ENCODE results near the gene PSMD2. TPM values are rescaled to one million over a fixed set of nuclear protein-coding genes. Genes with fewer than 3 reads are reported as not detected.
A peak's percentile ranks its signal among the peaks of the same experiment; 100 is the strongest.

The PSMD2 gene
- total RNA-seq, 1 experiment from 2014 or later: 645 TPM

DNA sequence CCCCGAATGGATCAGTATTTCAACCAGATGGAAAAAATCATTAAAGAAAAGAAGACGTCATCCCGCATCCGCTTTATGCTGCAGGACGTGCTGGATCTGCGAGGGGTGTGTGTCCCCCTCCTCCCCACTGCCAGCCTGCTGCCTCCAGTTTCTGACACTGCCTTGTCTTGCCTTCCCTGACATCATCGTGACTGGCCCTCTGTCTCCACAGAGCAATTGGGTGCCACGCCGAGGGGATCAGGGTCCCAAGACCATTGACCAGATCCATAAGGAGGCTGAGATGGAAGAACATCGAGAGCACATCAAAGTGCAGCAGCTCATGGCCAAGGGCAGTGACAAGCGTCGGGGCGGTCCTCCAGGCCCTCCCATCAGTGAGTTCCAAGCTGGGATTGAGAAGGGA lies 26.2 kb downstream of the PSMD2 start:
- ChIA-PET CTCF (no interaction called here), POLR2A (ENCODE audit: low non-redundant PET) (no interaction called here)
- intact Hi-C loops (cut with micrococcal nuclease; ENCODE audit: unreplicated experiment): no loop called here
- no peak for TF ChIP-seq EZH2 (IDR thresholded peaks at IDR 0.05; ENCODE audit: borderline replicate concordance, low read depth, low read length, poor library complexity, severe bottlenecking)
- TF ChIP-seq, protein P1, sequence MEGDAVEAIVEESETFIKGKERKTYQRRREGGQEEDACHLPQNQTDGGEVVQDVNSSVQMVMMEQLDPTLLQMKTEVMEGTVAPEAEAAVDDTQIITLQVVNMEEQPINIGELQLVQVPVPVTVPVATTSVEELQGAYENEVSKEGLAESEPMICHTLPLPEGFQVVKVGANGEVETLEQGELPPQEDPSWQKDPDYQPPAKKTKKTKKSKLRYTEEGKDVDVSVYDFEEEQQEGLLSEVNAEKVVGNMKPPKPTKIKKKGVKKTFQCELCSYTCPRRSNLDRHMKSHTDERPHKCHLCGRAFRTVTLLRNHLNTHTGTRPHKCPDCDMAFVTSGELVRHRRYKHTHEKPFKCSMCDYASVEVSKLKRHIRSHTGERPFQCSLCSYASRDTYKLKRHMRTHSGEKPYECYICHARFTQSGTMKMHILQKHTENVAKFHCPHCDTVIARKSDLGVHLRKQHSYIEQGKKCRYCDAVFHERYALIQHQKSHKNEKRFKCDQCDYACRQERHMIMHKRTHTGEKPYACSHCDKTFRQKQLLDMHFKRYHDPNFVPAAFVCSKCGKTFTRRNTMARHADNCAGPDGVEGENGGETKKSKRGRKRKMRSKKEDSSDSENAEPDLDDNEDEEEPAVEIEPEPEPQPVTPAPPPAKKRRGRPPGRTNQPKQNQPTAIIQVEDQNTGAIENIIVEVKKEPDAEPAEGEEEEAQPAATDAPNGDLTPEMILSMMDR (conservative IDR thresholded peaks at IDR 0.05; ENCODE audit: low read depth, low read length): no peak
- no peak for DNase-seq (ENCODE audit: low spot score)
- peaks cover 100% of the 10 kb centered on the region for H3K36me3 ChIP-seq (ENCODE audit: insufficient read depth, low read length, poor library complexity, severe bottlenecking)
- H3K27ac ChIP-seq (ENCODE audit: low read depth, low read length, poor library complexity, severe bottlenecking): no peak overlapping the region
- H3K9me3 ChIP-seq (ENCODE audit: low read depth, low read length, poor library complexity, severe bottlenecking): no peaks in the 10 kb centered on the region
- H3K27me3 ChIP-seq (replicated peaks; ENCODE audit: insufficient read depth, low read depth, low read length, poor library complexity): no peaks in the 10 kb centered on the region
- no TSS peak for BruUV-seq (replicated peaks)
- peaks cover 1% of the 10 kb centered on the region for H3K4me1 ChIP-seq (ENCODE audit: insufficient read depth, low read length, poor library complexity, severe bottlenecking)
- H3K4me3 ChIP-seq (ENCODE audit: low read depth, low read length, poor library complexity, severe bottlenecking): no peak overlapping the region

DNA sequence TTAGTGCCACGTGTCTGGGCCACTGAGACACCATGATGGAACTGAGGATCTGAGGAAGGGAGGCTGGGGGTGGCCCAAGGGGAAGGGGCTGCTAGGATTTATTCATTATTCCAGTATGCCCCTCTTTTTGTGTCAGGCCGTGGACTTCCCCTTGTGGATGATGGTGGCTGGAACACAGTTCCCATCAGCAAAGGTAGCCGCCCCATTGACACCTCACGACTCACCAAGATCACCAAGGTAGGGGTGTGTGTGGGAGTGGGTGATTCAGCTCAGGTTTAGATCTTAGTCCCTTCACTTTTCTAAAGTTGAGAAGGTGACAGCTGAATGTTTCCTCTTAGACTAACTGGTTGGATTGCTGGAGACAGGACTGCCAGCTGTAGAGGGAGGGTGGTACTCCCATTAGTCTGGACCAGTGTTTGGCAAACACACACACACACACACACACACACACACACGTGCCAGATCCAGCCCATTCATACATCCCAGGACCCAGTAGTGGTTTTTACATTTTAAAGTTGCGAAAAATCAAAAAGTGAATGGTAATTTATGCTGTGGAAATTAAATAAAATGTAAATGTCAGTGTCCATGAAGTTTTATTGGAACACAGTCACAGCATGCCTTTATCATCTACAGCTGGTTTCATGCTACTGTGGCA lies 26.8 kb downstream of the PSMD2 start:
- DNase-seq (ENCODE audit: low spot score): no peak
- Histone ChIP-seq H3K4me3 (ENCODE audit: low read depth, low read length, poor library complexity, severe bottlenecking) (no peak overlapping the region), H3K9me3 (ENCODE audit: low read depth, low read length, poor library complexity, severe bottlenecking) (no peaks in the 10 kb centered on the region), H3K27me3 (replicated peaks; ENCODE audit: insufficient read depth, low read depth, low read length, poor library complexity) (no peaks in the 10 kb centered on the region), H3K36me3 (ENCODE audit: insufficient read depth, low read length, poor library complexity, severe bottlenecking) (peaks cover 100% of the 10 kb centered on the region), H3K27ac (ENCODE audit: low read depth, low read length, poor library complexity, severe bottlenecking) (no peak overlapping the region), H3K4me1 (ENCODE audit: insufficient read depth, low read length, poor library complexity, severe bottlenecking) (no peaks in the 10 kb centered on the region)
- no TSS peak for BruUV-seq (replicated peaks)
- TF ChIP-seq EZH2 (IDR thresholded peaks at IDR 0.05; ENCODE audit: borderline replicate concordance, low read depth, low read length, poor library complexity, severe bottlenecking): no peak
- TF ChIP-seq, protein P1 (conservative IDR thresholded peaks at IDR 0.05; ENCODE audit: low read depth, low read length): no peak
- intact Hi-C loops (cut with micrococcal nuclease; ENCODE audit: unreplicated experiment): no loop called here
- ChIA-PET POLR2A (ENCODE audit: low non-redundant PET) (no interaction called here), CTCF (no interaction called here)

DNA sequence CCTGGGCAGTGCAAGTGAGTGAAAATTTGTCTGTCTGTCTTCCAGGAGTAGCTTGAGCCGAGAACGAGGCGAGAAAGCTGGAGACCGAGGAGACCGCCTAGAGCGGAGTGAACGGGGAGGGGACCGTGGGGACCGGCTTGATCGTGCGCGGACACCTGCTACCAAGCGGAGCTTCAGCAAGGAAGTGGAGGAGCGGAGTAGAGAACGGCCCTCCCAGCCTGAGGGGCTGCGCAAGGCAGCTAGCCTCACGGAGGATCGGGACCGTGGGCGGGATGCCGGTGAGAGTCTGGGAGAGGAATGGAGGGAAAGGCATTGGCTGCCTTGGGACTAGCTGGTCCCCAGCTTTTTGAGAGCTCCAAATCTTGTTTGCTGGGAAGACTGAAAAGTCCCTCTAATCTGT lies 28.1 kb downstream of the PSMD2 start:
- H3K4me1 ChIP-seq (ENCODE audit: insufficient read depth, low read length, poor library complexity, severe bottlenecking): no peaks in the 10 kb centered on the region
- intact Hi-C loops (cut with micrococcal nuclease; ENCODE audit: unreplicated experiment): no loop called here
- peaks cover 100% of the 10 kb centered on the region for H3K36me3 ChIP-seq (ENCODE audit: insufficient read depth, low read length, poor library complexity, severe bottlenecking)
- H3K4me3 ChIP-seq (ENCODE audit: low read depth, low read length, poor library complexity, severe bottlenecking): no peak overlapping the region
- ChIA-PET CTCF (no interaction called here), POLR2A (ENCODE audit: low non-redundant PET) (no interaction called here)
- H3K27me3 ChIP-seq (replicated peaks; ENCODE audit: insufficient read depth, low read depth, low read length, poor library complexity): no peaks in the 10 kb centered on the region
- no peak for TF ChIP-seq EZH2 (IDR thresholded peaks at IDR 0.05; ENCODE audit: borderline replicate concordance, low read depth, low read length, poor library complexity, severe bottlenecking)
- TF ChIP-seq, protein P1 (conservative IDR thresholded peaks at IDR 0.05; ENCODE audit: low read depth, low read length): no peak
- no peaks in the 10 kb centered on the region for H3K9me3 ChIP-seq (ENCODE audit: low read depth, low read length, poor library complexity, severe bottlenecking)
- BruUV-seq (replicated peaks): TSS peak; percentile 9
- H3K27ac ChIP-seq (ENCODE audit: low read depth, low read length, poor library complexity, severe bottlenecking): no peak overlapping the region
- no peak for DNase-seq (ENCODE audit: low spot score)
